ENCODE results near the gene CDK14. TPM values are rescaled to one million over a fixed set of nuclear protein-coding genes. Genes with fewer than 3 reads are reported as not detected.

The CDK14 gene
- total and polyA plus RNA-seq, 11 donors = 2.9 to 37.7 (median 21.3) TPM

- intact Hi-C loops (cut with DNase I) = no loop called here
- no peak overlapping the region for H3K4me3 ChIP-seq
- ATAC-seq = no peak
- TF ChIP-seq POLR2A (IDR thresholded peaks at IDR 0.05) (no peak), CTCF (IDR thresholded peaks at IDR 0.05) (no peak)
- no peaks in the 10 kb centered on the region for H3K4me1 ChIP-seq
- H3K27ac ChIP-seq = no peak overlapping the region
- H3K9me3 ChIP-seq = peaks cover 0 to 7% (median 0%) of the 10 kb centered on the region in 12 donors
- no peaks in the 10 kb centered on the region for H3K36me3 ChIP-seq
- WGBS, 4 donors = 59 to 85% (median 71%) methylated on average over 1 of the region's 1 CpG
- no peak for DNase-seq
- no peaks in the 10 kb centered on the region for H3K27me3 ChIP-seq
Measured at GRCh38 chr7:90586091-90586490, 10.0 kb upstream of the CDK14 start.

GRCh38 chr7:90587766-90588165 is 8.4 kb upstream of the CDK14 start:
- Histone ChIP-seq H3K4me3 (no peak overlapping the region), H3K27me3 (no peaks in the 10 kb centered on the region), H3K36me3 (no peaks in the 10 kb centered on the region), H3K9me3 (peaks cover 0 to 7% (median 0%) of the 10 kb centered on the region in 12 donors), H3K4me1 (no peaks in the 10 kb centered on the region), H3K27ac (no peak overlapping the region)
- no peak for TF ChIP-seq CTCF (IDR thresholded peaks at IDR 0.05)
- DNase-seq (no peak), ATAC-seq (no peak)
- 90 to 93% (median 92%) methylated on average over 2 of the region's 2 CpGs for WGBS, 4 donors
- intact Hi-C loops (cut with DNase I) = no loop called here

- no peak for DNase-seq
- intact Hi-C loops (cut with DNase I) = no loop called here
- no peak for ATAC-seq
Measured at GRCh38 chr7:90592033-90592432, 4.1 kb upstream of the CDK14 start.

GRCh38 chr7:90593205-90593604 is 2.9 kb upstream of the CDK14 start:
- Histone ChIP-seq H3K4me1 (peaks cover 0 to 22% (median 10%) of the 10 kb centered on the region in 12 donors), H3K9me3 (peaks cover 0 to 7% (median 0%) of the 10 kb centered on the region in 12 donors), H3K27ac (no peak overlapping the region), H3K36me3 (no peaks in the 10 kb centered on the region), H3K4me3 (no peak overlapping the region), H3K27me3 (no peaks in the 10 kb centered on the region)
- no peak for DNase-seq
- no peak for ATAC-seq
- intact Hi-C loops (cut with DNase I) = no loop called here
- no peak for TF ChIP-seq CTCF (IDR thresholded peaks at IDR 0.05)
- TF ChIP-seq POLR2A (IDR thresholded peaks at IDR 0.05) = no peak

More at GRCh38 chr7:90592033-90592432, 4.1 kb upstream of the CDK14 start:
- Histone ChIP-seq H3K27me3 (no peaks in the 10 kb centered on the region), H3K27ac (no peak overlapping the region), H3K9me3 (peaks cover 0 to 7% (median 0%) of the 10 kb centered on the region in 12 donors), H3K4me1 (peaks cover 0 to 14% (median 7%) of the 10 kb centered on the region in 12 donors), H3K36me3 (no peaks in the 10 kb centered on the region), H3K4me3 (no peak overlapping the region)
- TF ChIP-seq POLR2A (IDR thresholded peaks at IDR 0.05) (no peak), CTCF (IDR thresholded peaks at IDR 0.05) (no peak)

Measured in heart left ventricle (tissue), 16 donors.